Pons (tissue), 1 donor: ENCODE results near the gene VDAC2.

Source experiments
- DNase-seq: peaks from one replicate; pipeline ENCODE4 v3.0.0-alpha.2; 2016; ENCODE audit warnings: low spot score

VDAC2 gene

DNA sequence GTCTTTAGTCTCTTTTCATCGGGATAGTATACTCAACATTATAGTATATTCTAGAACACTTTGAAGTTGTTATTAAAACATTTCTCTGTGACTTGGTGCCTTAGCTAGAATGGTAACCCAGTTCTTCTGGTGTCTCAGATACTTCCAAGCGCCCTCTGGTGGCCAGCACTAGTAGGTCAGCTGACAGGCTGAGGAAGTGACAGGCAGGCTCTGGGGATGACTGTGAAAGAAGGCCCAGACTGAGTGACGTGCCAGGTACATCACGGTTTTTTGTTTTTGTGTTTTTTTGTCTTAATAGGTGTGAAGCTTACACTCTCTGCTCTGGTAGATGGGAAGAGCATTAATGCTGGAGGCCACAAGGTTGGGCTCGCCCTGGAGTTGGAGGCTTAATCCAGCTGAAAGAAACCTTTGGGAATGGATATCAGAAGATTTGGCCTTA is 20.0 kb downstream of the VDAC2 start:
- peak; percentile 92 for DNase-seq

DNA sequence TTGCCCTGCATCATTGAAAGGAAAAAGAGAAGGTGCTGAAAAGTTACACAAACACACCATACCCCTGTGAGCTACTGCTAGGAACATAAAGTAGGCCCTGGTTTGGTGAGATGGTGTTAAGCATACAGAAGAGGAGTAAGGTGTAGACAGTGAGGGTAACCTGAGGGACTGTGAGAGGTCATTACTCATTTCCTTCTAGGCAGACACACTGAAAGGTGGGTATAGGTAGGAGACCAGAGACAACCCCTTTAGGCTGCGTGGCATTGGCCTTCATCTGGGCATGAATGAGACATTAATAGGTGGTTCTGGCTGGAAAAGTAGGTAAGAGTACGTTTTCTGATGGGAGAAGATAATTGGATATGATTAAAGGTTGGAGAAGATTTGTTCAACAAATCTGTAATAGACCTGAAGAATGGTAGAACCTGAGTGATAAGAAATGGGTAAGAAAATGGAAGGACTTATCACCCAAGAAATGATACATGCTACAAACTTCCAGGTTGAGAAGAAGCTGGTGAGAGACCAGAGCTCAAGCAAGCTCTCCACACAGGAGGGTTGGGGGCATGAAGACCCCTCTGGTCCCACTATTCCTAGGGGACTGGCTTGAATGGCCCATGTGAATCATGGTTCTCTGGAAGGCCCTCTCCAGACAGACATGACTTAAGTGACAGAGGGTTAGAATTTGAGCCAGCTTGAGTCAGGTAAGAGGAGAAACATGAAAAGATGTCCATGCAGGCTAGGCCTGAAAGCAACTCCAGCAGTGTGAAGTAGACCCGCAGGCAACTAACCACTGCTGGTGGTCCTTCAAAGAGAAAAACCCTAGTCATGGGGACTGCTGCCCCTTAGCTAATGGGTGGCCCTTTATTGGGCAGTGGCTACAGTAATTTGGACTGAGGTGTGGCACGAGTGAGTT is 21.3 kb downstream of the VDAC2 start:
- no peak for DNase-seq

- DNase-seq = no peak
Observed at GRCh38 chr10:75233444-75234016, 22.9 kb downstream of the VDAC2 start.

- peak; percentile 47 for DNase-seq
Observed at GRCh38 chr10:75234017-75234682, 23.6 kb downstream of the VDAC2 start.

GRCh38 chr10:75234683-75235374 is 24.2 kb downstream of the VDAC2 start:
- no peak for DNase-seq

GRCh38 chr10:75235375-75236177 is 25.0 kb downstream of the VDAC2 start, which contains the start of gene COMTD1:
Gene COMTD1, minus strand, starts transcription at chr10:75235957. Its CDS starts 29 bp downstream, at chr10:75235928.
- DNase-seq = peak; percentile 79

DNA sequence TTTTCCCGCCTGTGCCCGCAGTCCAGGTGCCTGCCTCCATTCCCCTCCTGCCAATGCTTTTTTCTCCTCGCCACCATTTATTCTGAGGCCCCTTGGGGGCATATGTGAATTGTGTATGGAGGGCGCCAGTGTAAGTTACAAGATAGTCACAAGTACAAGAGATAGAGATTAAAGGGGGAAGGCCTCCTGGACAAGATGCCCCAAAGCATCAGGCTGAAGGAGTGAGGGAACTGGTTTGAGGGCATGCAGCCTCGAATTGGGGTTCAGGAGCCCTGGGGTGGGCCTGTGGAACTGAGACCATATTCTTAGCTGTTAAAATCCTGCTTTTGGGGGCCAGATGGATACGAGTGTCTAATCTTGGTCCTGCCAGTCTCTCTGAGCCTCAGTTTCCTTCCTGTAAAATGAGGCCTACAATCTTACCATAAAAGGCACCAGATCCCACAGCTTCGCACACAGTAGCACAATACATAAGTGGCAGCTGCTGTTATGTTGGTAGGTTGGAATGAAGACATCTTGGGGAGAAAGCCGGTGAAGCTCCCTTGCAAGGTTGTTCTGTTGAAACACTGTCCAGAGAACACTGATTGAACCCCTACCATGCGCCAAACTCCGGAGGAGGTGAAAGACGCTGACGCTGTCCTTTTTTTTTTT is 25.7 kb downstream of the VDAC2 start:
- DNase-seq = peak; percentile 10

DNA sequence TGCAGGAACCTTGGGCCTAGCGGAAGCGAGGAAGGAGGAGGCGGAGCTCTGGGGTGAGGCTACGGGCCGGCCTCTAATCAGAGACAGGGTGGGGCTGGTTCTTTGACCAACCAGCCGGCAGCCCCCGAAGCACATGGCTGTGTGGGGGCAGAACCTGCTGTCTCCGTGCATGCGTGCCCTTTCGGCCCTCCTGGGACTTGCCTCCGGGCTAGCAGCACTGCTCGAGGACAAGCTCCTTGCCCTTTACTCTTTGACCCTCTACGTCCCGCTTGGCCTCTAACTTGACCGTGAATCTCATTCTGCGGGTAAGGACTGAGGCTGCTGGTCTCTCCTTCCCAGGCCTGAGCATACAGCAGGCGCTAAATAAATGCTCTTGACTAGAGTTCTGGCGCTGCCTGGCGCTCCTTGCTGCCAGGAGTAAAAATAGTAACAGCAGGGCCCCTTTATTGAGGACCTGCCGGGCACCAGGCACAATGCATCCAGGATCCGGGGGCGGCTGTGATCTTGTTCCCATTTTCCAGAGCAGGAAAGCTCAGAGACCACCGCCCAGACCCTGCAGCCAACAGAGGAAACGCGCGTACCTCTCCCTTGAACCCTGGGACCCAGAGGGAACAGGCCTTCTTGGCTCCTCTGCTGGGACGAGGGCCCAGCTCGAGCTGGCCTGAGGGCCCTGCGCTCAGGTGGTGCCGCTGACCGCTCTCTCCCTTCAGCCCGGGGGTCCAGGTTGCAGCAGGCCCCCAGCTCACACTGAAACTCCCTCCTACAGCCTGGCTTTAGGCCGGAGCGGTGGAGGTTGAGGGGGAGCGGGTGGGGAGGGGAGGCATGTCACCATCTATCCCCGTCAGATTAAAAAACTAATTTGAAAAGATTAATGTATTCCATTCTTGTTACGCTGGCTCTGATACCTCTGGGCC is 27.8 kb downstream of the VDAC2 start:
- DNase-seq = no peak

DNA sequence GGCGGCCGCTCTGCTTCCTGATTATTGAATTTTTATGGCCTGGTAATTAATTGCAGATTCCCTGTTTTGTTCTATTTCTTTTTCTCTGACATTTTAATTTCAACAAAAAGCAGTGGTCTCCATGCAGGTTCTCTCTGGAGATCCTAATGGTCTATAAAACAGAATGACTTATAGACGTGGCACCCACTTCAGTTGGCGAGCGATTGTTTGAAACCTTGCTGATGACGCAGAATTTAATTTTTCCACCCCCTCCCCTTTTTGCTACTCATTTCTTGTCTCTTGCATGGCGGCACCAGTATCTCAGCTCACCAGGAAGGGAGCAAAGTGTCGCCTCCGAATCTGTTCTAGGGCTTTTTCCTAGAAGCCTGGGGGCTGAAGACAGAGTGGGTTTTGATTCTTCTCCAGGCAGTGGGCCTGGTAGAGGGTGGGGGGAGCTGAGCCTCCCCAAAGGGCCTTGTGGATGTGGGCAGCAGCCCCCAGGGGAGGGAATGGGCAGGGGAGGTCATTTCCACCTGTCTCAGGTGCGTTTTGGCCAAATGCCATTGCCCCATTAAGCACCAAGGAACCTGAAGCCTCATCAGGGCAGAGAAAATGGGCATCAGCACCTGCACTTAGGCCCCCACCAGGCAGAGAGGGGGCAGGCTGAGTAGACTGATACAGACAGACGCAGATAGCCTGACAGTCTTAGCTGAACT is 28.6 kb downstream of the VDAC2 start:
- no peak for DNase-seq

DNA sequence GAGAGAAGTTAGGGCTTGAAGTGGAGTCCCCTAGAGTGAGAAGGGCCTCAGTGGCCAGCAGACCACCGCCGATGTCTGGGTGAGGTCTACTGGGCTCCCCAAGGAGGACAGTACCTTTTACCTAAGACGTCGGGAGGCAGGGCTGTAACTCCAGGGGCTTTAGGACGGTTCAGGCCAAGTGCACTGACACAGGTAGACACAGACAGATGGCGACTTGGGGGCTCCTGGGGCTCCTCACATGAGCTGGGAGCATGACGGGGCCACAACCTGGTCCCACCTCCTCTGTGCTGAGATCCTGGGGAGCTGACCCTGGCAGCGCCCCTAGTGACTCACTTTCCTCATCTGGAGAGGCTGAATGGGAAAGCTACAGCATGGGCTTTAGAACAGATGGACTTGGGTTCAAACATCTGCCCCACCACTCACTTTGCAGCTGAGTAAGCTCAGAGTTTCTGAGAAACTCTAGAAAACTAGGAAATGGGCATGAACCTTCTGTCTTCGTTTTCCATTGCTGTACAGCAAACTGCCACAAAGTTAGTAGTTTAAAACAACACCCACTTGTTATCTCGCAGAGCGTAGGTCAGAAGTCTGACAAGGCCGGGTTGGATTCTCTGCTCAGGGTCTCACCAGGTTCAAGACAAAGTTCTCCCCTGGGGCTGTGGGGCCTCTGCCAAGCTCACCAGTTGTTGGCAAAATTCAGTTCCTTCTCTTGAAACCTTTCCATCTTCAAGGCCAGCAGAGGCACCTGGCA is 29.9 kb downstream of the VDAC2 start:
- DNase-seq = no peak

GRCh38 chr10:75243426-75243825 is 32.8 kb downstream of the VDAC2 start:
- no peak for DNase-seq

- DNase-seq = no peak
Observed at GRCh38 chr10:75244487-75245353, 34.1 kb downstream of the VDAC2 start.

- DNase-seq = no peak
Observed at GRCh38 chr10:75245354-75246250, 35.0 kb downstream of the VDAC2 start.

GRCh38 chr10:75246506-75246905 is 35.9 kb downstream of the VDAC2 start:
- no peak for DNase-seq

- DNase-seq = no peak
Observed at GRCh38 chr10:75247797-75248196, 37.2 kb downstream of the VDAC2 start.

GRCh38 chr10:75250934-75251333 is 40.3 kb downstream of the VDAC2 start:
- DNase-seq = no peak
